NOMO-1 treated with dmso at 0.1 percent for 144 hours (cell line): Measurements from ENCODE around the gene GPC6.

Experiments
- DNase-seq: peaks from one replicate; lab custom pipeline; 2025; ENCODE audit not compliant: unreplicated experiment; lab: John Stamatoyannopoulos, UW

Gene GPC6

GRCh38 chr13:93727211-93728141 lies 500.9 kb downstream of the GPC6 start:
- no peak for DNase-seq

GRCh38 chr13:93729383-93729782 lies 502.8 kb downstream of the GPC6 start:
- DNase-seq: no peak

- no peak for DNase-seq
Measured at GRCh38 chr13:93730780-93731179, 504.2 kb downstream of the GPC6 start.

GRCh38 chr13:93732186-93732585 lies 505.6 kb downstream of the GPC6 start:
- no peak for DNase-seq

- no peak for DNase-seq
Measured at GRCh38 chr13:93736081-93736480, 509.5 kb downstream of the GPC6 start.

GRCh38 chr13:93736909-93737308 lies 510.3 kb downstream of the GPC6 start:
- no peak for DNase-seq

GRCh38 chr13:93740334-93740733 lies 513.7 kb downstream of the GPC6 start:
- DNase-seq: no peak

- no peak for DNase-seq
Measured at GRCh38 chr13:93744033-93744432, 517.4 kb downstream of the GPC6 start.

GRCh38 chr13:93744886-93745285 lies 518.3 kb downstream of the GPC6 start:
- no peak for DNase-seq

- DNase-seq: no peak
Measured at GRCh38 chr13:93745884-93746283, 519.3 kb downstream of the GPC6 start.

- DNase-seq: no peak
Measured at GRCh38 chr13:93746589-93746988, 520.0 kb downstream of the GPC6 start.

- DNase-seq: no peak
Measured at GRCh38 chr13:93750676-93751075, 524.1 kb downstream of the GPC6 start.

- no peak for DNase-seq
Measured at GRCh38 chr13:93751117-93751516, 524.5 kb downstream of the GPC6 start.

- no peak for DNase-seq
Measured at GRCh38 chr13:93752541-93752940, 525.9 kb downstream of the GPC6 start.

GRCh38 chr13:93753639-93754038 lies 527.0 kb downstream of the GPC6 start:
- DNase-seq: no peak

- no peak for DNase-seq
Measured at GRCh38 chr13:93755341-93755740, 528.7 kb downstream of the GPC6 start.

- no peak for DNase-seq
Measured at GRCh38 chr13:93758575-93758974, 532.0 kb downstream of the GPC6 start.

GRCh38 chr13:93762708-93763426 lies 536.3 kb downstream of the GPC6 start:
- no peak for DNase-seq

- no peak for DNase-seq
Measured at GRCh38 chr13:93765062-93765461, 538.5 kb downstream of the GPC6 start.

GRCh38 chr13:93765811-93766210 lies 539.2 kb downstream of the GPC6 start:
- DNase-seq: no peak

GRCh38 chr13:93766719-93767118 lies 540.1 kb downstream of the GPC6 start:
- DNase-seq: no peak
